Stimulated activated CD4-positive, alpha-beta T cell treated with anti-CD3 and anti-CD28 coated beads, Interleukin-12 subunit alpha, Interleukin-12 subunit beta, amount 100 ng/mL, for 24 hours (primary cell): ENCODE data around the gene ARHGAP45.
"Not testable (repeated sequence)": the region's sequence is repeated elsewhere in the genome, so short reads cannot be mapped to it uniquely, and the experiment has no call there.

Source experiments
- DNase-seq, 2 experiments: peaks; one replicate each; pipeline ENCODE4 v3.0.0-alpha.2; 2020; ENCODE audit warnings: low read depth in 2 of 2

The ARHGAP45 gene

GRCh38 chr19:1115646-1116420 lies 48.9 kb downstream of the ARHGAP45 start:
- no peak for DNase-seq

GRCh38 chr19:1116726-1117581 lies 50.0 kb downstream of the ARHGAP45 start:
- DNase-seq, result no peak

- DNase-seq, result no peak
Observed at GRCh38 chr19:1117654-1118053, 50.7 kb downstream of the ARHGAP45 start.

GRCh38 chr19:1118999-1119398 lies 52.0 kb downstream of the ARHGAP45 start:
- DNase-seq, result no peak

- no peak for DNase-seq
Observed at GRCh38 chr19:1119475-1120217, 52.7 kb downstream of the ARHGAP45 start.

- no peak for DNase-seq
Observed at GRCh38 chr19:1121395-1121794, 54.4 kb downstream of the ARHGAP45 start.

- DNase-seq, result no peak
Observed at GRCh38 chr19:1122021-1122971, 55.3 kb downstream of the ARHGAP45 start.

GRCh38 chr19:1122972-1123363 lies 56.0 kb downstream of the ARHGAP45 start:
- DNase-seq, result peak in 1 of 2 experiments; percentile 54

- no peak for DNase-seq
Observed at GRCh38 chr19:1123381-1123780, 56.4 kb downstream of the ARHGAP45 start.

- no peak for DNase-seq
Observed at GRCh38 chr19:1123885-1124677, 57.1 kb downstream of the ARHGAP45 start.

GRCh38 chr19:1125601-1126467 lies 58.9 kb downstream of the ARHGAP45 start:
- DNase-seq, result no peak

GRCh38 chr19:1126984-1127760 lies 60.2 kb downstream of the ARHGAP45 start:
- DNase-seq, result no peak

- DNase-seq, result no peak
Observed at GRCh38 chr19:1128106-1128505, 61.1 kb downstream of the ARHGAP45 start.

- DNase-seq, result not testable (repeated sequence)
Observed at GRCh38 chr19:1129084-1129483, 62.1 kb downstream of the ARHGAP45 start.

- no peak for DNase-seq
Observed at GRCh38 chr19:1129535-1129934, 62.6 kb downstream of the ARHGAP45 start.

GRCh38 chr19:1130771-1131717 lies 64.1 kb downstream of the ARHGAP45 start:
- no peak for DNase-seq
